HG03280 (cell line): ENCODE measurements around the gene ZNF761.
"Not testable (repeated sequence)": the region's sequence is repeated elsewhere in the genome, so short reads cannot be mapped to it uniquely, and the experiment has no call there.

Source experiments
- ATAC-seq: cut with Tn5 transposase; IDR thresholded peaks from one replicate; pipeline ENCODE4 v1.9.1; 2021; ENCODE audit warnings: mild to moderate bottlenecking, moderate library complexity; ENCODE audit not compliant: unreplicated experiment

Gene ZNF761

GRCh38 chr19:53431399-53432087, at the start of gene ZNF761:
ZNF761 (plus strand) TSS chr19:53431984; CDS start chr19:53447269, 15,285 bp downstream.
- peak; percentile 99 for ATAC-seq

- ATAC-seq = no peak
Observed at GRCh38 chr19:53388168-53388567, 43.6 kb upstream of the ZNF761 start.

GRCh38 chr19:53388904-53389303, 42.9 kb upstream of the ZNF761 start:
- no peak for ATAC-seq

- no peak for ATAC-seq
Observed at GRCh38 chr19:53389571-53389970, 42.2 kb upstream of the ZNF761 start.

- ATAC-seq = no peak
Observed at GRCh38 chr19:53389978-53390377, 41.8 kb upstream of the ZNF761 start.

GRCh38 chr19:53394522-53394973, 37.2 kb upstream of the ZNF761 start:
- no peak for ATAC-seq

GRCh38 chr19:53394974-53395839, 36.6 kb upstream of the ZNF761 start, which contains the start of gene ZNF765:
ZNF765 (plus strand) TSS chr19:53395149; CDS start chr19:53398016, 2,867 bp downstream.
- ATAC-seq = peak; percentile 89

- ATAC-seq = not testable (repeated sequence)
Observed at GRCh38 chr19:53395840-53396524, 35.8 kb upstream of the ZNF761 start.

- ATAC-seq = no peak
Observed at GRCh38 chr19:53396525-53396868, 35.3 kb upstream of the ZNF761 start.

GRCh38 chr19:53397918-53398317, 33.9 kb upstream of the ZNF761 start:
- not testable (repeated sequence) for ATAC-seq

- no peak for ATAC-seq
Observed at GRCh38 chr19:53409505-53410204, 22.1 kb upstream of the ZNF761 start.

GRCh38 chr19:53420520-53421315, 11.1 kb upstream of the ZNF761 start:
- not testable (repeated sequence) for ATAC-seq

- ATAC-seq = no peak
Observed at GRCh38 chr19:53422551-53422950, 9.2 kb upstream of the ZNF761 start.

GRCh38 chr19:53423074-53423473, 8.7 kb upstream of the ZNF761 start:
- not testable (repeated sequence) for ATAC-seq

GRCh38 chr19:53423680-53424079, 8.1 kb upstream of the ZNF761 start:
- ATAC-seq = not testable (repeated sequence)

GRCh38 chr19:53424968-53425597, 6.7 kb upstream of the ZNF761 start:
- no peak for ATAC-seq

GRCh38 chr19:53432088-53432661, 391 bp downstream of the ZNF761 start:
- ATAC-seq = peak; percentile 12

GRCh38 chr19:53443809-53444208, 12.0 kb downstream of the ZNF761 start:
- ATAC-seq = not testable (repeated sequence)

GRCh38 chr19:53447196-53447595, 15.4 kb downstream of the ZNF761 start:
- ATAC-seq = not testable (repeated sequence)
